ENCODE data around the gene PTPMT1.

PTPMT1 gene

DNA sequence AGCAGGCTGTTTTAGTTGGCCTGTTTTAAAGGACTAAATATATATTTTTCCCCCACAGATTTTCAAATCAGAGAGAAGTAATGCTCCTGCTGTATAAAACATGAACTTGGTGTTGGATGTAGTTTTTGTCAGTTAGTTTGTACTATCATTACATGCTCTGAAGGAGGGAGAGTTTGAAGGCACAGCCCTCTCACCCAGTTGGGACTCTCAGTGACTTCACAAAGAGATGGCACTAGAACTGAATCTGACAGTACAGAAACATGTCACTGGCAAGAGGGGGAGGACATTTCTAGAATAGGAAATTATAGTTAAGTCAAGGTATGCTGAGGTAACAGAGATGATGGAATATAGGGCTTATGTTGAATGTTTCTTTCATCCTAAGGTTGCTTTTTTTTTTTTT, 49.9 kb downstream of the PTPMT1 start:
- no peak for DNase-seq (ENCODE audit: low spot score)

GRCh38 chr11:47616726-47617416, 51.5 kb downstream of the PTPMT1 start:
- DNase-seq (ENCODE audit: low spot score): peak; percentile 76

- no peak for DNase-seq (ENCODE audit: low spot score)
Measured at GRCh38 chr11:47617417-47617809, 52.0 kb downstream of the PTPMT1 start.

DNA sequence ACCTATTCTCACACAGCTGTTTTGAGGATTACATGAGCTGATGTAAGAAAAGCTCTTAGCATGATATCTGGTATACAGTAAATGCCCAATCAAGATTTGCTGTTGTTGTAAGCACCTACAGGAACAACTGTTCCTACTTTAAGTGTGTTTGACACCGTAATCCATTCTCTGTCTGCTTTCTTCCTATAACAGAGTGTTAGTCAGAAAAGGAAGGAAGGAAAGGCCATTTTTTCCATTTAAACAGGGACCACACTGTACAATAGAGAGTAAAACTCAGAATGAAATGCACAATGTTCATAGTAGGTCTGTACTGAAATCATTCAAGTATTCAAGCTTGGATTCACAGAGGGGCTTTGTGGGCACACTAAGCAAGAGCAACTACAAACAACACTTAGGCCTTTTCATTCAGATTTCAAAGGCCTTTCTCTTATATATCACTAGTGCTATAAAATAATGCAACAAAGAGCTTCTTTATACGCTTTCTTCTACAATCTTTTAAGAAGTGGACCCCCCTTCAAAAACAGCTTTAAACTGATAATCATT, 55.5 kb downstream of the PTPMT1 start:
- peak; percentile 67 for DNase-seq (ENCODE audit: low spot score)

Data from pons (tissue), 1 donor.